ENCODE measurements around the gene NUAK2. TPM values are rescaled to one million over a fixed set of nuclear protein-coding genes. Genes with fewer than 3 reads are reported as not detected.
A peak's percentile ranks its signal among the peaks of the same experiment; 100 is the strongest.
"Not testable (repeated sequence)": the region's sequence is repeated elsewhere in the genome, so short reads cannot be mapped to it uniquely, and the experiment has no call there.

Gene NUAK2
- total RNA-seq = 1 to 10 TPM; 4.4 to 4.5 TPM

DNA sequence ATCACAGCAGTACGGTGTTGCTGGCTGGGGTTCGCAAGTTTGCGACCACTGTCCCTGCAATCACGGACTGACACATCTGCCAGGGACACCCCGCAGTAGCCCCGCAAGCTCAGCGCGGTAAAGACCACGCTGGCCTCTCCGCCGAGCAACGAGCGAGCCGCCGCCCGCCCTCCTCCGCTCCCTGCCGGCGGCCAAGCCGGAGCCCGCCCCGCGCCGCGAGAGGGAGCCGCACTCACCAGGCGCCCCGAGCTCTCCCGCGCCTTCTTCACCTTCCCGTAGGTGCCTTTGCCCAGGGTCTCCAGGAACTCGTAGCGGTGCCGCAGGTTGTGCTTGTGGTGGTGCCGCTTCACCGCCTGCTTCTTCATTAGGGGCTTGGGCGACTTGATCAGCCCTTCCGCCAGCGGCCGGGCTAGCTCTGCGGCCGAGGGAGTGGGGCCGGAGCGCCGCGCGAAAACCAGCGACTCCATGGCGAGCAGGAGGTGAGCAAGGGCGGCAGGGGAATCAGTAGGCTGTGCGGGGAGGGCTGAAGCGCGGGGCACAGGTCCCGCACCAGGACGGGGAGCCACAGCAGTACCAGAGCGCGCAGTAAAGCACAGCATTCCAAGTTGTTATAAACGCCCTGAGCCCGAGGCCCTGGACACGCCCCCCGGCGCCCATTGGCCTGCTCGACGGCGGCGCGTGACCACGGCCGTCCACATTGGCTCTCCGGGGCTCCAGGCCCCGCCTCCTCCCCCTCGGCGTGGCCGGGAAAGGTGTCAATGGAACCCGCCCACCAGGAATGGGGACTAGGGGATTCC, at the start of gene NUAK2:
Gene NUAK2 (minus strand): TSS at position 584 of the 797 bp plus-strand sequence. CDS start 117 bp downstream, at position 467.
- ChIA-PET CTCF (interaction anchor here (0.6 to 28.8 kb wide), 9 partner anchors 9 to 204 kb away, joined by 3 to 1370 read pairs (median 6); no protein-coding TSS in a partner anchor), POLR2A (interaction anchor here (0.7 to 3.2 kb wide), 5 partner anchors 32 to 48 kb away, joined by 3 to 24 read pairs (median 5); no protein-coding TSS in a partner anchor)
- Mint-ChIP-seq H3K27ac (peak within 1 kb of the TSS; percentile 72), H3K36me3 (no peaks in the 10 kb centered on the region), H3K4me3 (peak within 1 kb of the TSS; percentile 88), H3K27me3 (peaks cover 2% of the 10 kb centered on the region), H3K4me1 (ENCODE audit: low read depth) (peaks cover 60% of the 10 kb centered on the region), H3K9me3 (no peaks in the 10 kb centered on the region)
- DNase-seq = peak; percentile 89
- intact Hi-C loops (cut with micrococcal nuclease) = loop anchor here (1.0 kb wide), 2 partner anchors 36 to 48 kb away; no protein-coding TSS in a partner anchor

DNA sequence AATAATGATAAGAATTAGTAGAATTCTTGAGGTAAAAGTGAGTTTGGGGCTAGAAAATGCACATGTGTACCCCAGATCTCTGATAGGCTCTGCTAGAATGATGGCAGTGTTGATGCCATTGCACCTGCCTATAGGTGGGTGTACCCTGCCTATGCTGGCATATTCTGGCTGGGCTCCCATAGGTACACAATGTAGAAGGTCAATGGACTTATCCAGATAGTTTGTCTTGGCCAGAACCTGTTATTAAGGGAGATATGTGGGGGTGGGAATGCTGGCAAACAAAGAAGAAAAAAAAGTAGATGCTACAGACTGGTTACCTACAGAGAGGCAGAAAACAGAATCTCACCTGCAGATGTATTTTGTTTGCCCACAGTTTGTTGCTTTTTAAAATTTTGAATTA, 49.2 kb upstream of the NUAK2 start:
- intact Hi-C loops (cut with micrococcal nuclease) = no loop called here
- Mint-ChIP-seq H3K36me3 (no peaks in the 10 kb centered on the region), H3K27me3 (no peaks in the 10 kb centered on the region), H3K4me3 (no peak overlapping the region), H3K27ac (no peak overlapping the region), H3K9me3 (no peaks in the 10 kb centered on the region), H3K4me1 (ENCODE audit: low read depth) (peaks cover 18% of the 10 kb centered on the region)
- no peak for DNase-seq
- ChIA-PET POLR2A (no interaction called here), CTCF (interaction anchor here (0.6 kb wide), 1 partner anchor 116 kb away, joined by 6 read pairs; no protein-coding TSS in a partner anchor)

DNA sequence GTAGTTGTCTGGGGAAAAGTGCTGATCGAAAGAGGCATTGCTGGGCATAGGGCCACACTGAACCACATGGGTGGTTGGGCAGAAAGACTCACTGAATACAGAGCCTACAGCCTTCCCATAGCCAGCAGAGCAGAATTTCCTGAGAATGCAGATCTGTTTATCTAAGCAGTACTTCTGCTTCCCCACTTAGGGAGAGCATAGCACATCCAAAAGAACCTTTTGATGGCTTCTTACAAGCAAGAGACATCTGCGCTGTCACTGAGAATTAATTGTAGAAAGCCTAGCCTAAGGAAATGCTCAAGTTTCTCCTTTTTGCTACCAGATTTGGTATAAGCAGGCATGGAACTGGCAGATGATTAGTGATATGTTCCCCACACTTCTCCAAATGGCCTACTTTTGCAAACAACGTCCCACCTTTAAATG, 48.2 kb upstream of the NUAK2 start:
- Mint-ChIP-seq H3K9me3 (no peaks in the 10 kb centered on the region), H3K4me3 (no peak overlapping the region), H3K27me3 (peaks cover 2% of the 10 kb centered on the region), H3K27ac (no peak overlapping the region), H3K4me1 (ENCODE audit: low read depth) (peaks cover 14% of the 10 kb centered on the region), H3K36me3 (no peaks in the 10 kb centered on the region)
- POLR2A ChIA-PET = no interaction called here
- intact Hi-C loops (cut with micrococcal nuclease) = no loop called here
- CTCF ChIA-PET = interaction anchor here (0.6 kb wide), 1 partner anchor 164 kb away, joined by 3 read pairs; no protein-coding TSS in a partner anchor
- no peak for DNase-seq

DNA sequence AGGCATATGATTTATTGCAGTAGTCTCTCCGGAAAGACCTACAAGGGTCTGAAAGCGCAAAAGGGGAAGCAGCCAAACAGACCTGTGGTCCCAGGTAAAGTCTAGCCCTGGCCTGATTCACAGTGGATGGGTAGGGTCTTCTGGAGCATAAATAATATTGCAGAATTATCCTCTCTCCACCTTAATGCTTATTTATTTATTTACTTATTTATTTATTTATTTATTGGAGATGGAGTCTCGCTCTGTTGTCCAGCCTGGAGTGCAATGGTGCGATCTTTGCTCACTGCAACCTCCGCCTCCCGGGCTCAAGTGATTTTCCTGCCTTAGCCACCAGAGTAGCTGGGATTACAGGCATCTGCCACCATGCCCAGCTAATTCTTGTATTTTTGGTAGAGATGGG, 46.9 kb upstream of the NUAK2 start:
- POLR2A ChIA-PET = no interaction called here
- Mint-ChIP-seq H3K4me1 (ENCODE audit: low read depth) (peaks cover 1% of the 10 kb centered on the region), H3K36me3 (no peaks in the 10 kb centered on the region), H3K9me3 (no peaks in the 10 kb centered on the region), H3K27me3 (peaks cover 2% of the 10 kb centered on the region), H3K27ac (no peak overlapping the region), H3K4me3 (no peak overlapping the region)
- intact Hi-C loops (cut with micrococcal nuclease) = no loop called here
- no peak for DNase-seq
- CTCF ChIA-PET = interaction anchor here (1.0 kb wide), 1 partner anchor 14 kb away, joined by 3 read pairs; no protein-coding TSS in a partner anchor

DNA sequence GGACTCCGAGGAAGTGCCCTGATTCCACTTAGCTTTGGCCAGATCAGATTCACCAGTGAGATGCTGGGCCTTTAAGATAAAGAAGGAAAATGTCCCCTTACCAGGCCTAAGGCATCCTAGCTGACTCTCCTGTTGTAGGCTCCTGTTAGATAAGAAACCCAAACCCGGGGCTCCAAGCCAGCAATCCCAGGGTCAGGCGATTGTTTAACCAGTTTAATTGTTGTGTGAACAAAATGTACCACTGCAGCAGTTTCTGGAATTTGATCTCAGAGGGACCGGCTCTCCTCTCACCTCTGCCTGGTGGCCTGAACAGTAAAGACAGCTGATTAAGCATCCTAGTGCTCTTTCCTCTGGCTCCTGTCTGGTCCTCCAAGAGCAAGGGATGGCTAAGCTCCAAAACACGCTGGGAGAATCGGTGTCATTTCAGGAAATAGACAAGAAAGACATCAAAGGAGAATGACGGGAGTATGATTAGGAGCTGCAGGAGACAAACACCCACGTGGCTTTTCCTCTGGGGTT, 44.5 kb upstream of the NUAK2 start:
- no peak overlapping the region for H3K4me3 Mint-ChIP-seq
- CTCF ChIA-PET = interaction anchor here (0.8 to 1.6 kb wide), 3 partner anchors 12 to 119 kb away, joined by 3 to 4 read pairs (median 3); no protein-coding TSS in a partner anchor
- H3K9me3 Mint-ChIP-seq = no peaks in the 10 kb centered on the region
- H3K4me1 Mint-ChIP-seq (ENCODE audit: low read depth) = no peaks in the 10 kb centered on the region
- POLR2A ChIA-PET = no interaction called here
- H3K36me3 Mint-ChIP-seq = no peaks in the 10 kb centered on the region
- DNase-seq = no peak
- intact Hi-C loops (cut with micrococcal nuclease) = no loop called here
- no peak overlapping the region for H3K27ac Mint-ChIP-seq
- peaks cover 5% of the 10 kb centered on the region for H3K27me3 Mint-ChIP-seq

DNA sequence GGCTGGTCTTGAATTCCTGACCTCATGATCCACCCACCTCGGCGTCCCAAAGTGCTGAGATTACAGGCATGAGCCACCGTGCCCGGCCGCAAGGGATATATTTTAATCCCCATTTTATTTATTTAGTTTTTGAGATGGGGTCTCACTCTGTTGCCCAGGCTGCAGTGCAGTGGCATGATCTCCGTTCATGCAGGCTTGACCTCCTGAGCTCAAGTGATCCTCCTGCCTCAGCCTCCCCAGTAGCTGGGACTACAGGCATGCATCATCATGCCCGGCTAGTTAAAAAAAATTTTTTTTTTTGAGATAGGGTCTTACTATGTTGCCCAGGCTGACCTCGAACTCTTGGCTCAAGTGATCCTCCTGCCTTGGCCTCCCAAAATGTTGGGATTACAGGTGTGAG, 43.5 kb upstream of the NUAK2 start:
- H3K36me3 Mint-ChIP-seq; H3K27me3 Mint-ChIP-seq; DNase-seq; POLR2A ChIA-PET; H3K4me3 Mint-ChIP-seq; intact Hi-C loops (cut with micrococcal nuclease); H3K4me1 Mint-ChIP-seq (ENCODE audit: low read depth); H3K9me3 Mint-ChIP-seq; H3K27ac Mint-ChIP-seq: not testable (repeated sequence)
- CTCF ChIA-PET = interaction anchor here (0.7 to 1.3 kb wide), 2 partner anchors 11 to 253 kb away, joined by 3 to 4 read pairs; no protein-coding TSS in a partner anchor

DNA sequence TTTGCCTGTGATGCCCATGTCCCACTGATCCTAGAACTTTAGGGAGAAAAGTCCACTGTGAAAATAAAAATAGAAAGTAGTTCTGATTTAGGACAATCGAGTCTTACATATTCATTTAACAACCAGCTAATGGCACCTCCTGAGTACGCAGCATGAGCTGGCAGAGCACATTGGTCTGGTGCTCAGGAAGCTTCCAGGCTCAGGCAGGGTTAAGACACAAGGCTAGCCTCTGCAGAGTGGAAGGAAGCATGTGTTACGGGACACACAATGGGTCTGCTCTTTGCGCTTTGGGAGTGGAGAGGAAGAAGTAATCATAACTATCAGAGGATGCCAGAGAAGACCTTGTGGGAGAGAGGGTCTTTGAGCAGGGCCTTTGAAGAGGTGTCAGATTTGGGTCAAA, 39.3 kb upstream of the NUAK2 start:
- intact Hi-C loops (cut with micrococcal nuclease) = no loop called here
- no peaks in the 10 kb centered on the region for H3K36me3 Mint-ChIP-seq
- ChIA-PET POLR2A (no interaction called here), CTCF (interaction anchor here (2.5 kb wide), 1 partner anchor 124 kb away, joined by 9 read pairs; no protein-coding TSS in a partner anchor)
- H3K4me3 Mint-ChIP-seq = no peak overlapping the region
- H3K27ac Mint-ChIP-seq = no peak overlapping the region
- no peaks in the 10 kb centered on the region for H3K9me3 Mint-ChIP-seq
- peaks cover 20% of the 10 kb centered on the region for H3K27me3 Mint-ChIP-seq
- DNase-seq = no peak
- H3K4me1 Mint-ChIP-seq (ENCODE audit: low read depth) = no peaks in the 10 kb centered on the region

DNA sequence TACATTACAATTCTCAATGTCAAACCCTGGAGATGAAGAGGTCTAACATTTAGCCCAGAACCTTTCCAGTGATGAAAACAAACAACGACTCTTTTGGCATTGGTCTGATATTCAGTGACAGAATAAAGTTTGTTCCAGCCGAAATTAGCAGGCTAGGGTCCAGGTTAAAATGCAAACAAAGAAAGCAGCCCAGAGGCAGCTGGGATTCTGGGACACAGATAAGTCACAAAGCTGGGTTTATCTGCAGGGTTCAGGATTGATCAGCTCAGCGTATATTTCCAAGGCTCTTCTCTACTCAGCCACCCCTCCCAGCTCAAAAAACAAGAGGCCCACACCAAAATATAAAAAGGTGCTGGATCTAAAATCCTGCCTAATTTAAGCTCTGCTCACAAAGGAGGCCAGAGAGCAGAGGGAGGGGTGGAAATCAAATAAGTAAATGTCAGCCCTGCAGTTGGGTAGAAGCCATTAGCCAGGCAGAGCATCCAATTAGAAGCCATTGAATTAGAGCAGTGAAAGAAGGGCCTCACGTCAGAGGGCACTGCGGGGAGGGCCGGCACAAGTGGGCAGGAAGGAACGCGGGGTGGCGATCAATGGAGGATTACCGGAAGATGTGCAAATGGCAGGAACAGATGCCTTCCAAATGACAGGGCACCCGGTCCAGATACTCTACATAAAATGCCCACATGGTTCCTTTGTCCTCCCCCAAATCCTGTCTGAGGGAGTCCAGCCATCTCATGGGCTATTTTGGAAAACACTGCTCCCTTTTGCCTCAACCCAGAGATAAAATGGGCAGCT, 38.4 kb upstream of the NUAK2 start:
- intact Hi-C loops (cut with micrococcal nuclease) = no loop called here
- Mint-ChIP-seq H3K27ac (no peak overlapping the region), H3K36me3 (no peaks in the 10 kb centered on the region), H3K4me3 (no peak overlapping the region), H3K4me1 (ENCODE audit: low read depth) (no peaks in the 10 kb centered on the region), H3K9me3 (no peaks in the 10 kb centered on the region), H3K27me3 (peaks cover 18% of the 10 kb centered on the region)
- ChIA-PET CTCF (interaction anchor here (0.6 to 2.5 kb wide), 3 partner anchors 125 to 494 kb away, joined by 3 to 9 read pairs (median 4); no protein-coding TSS in a partner anchor), POLR2A (no interaction called here)
- DNase-seq = no peak

DNA sequence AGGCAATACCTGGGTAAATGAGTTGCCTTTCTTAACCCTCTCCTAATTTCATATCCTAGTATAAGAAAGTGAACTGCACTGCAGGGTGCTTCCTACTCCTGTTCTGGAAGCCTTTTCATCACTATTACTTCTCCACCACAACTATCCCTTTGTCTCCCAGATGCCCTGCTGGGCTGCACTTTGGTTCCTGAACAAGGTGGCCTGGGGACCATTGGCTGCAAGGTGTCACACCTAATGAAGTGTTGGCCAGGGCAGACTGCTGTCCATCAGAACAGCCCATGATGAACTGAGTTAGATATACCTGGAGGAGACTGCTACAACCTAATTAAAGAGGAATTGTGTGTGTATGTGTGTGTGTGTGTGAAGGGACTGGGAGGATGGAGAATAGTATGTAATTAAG, 37.0 kb upstream of the NUAK2 start:
- H3K4me3 Mint-ChIP-seq = no peak overlapping the region

DNA sequence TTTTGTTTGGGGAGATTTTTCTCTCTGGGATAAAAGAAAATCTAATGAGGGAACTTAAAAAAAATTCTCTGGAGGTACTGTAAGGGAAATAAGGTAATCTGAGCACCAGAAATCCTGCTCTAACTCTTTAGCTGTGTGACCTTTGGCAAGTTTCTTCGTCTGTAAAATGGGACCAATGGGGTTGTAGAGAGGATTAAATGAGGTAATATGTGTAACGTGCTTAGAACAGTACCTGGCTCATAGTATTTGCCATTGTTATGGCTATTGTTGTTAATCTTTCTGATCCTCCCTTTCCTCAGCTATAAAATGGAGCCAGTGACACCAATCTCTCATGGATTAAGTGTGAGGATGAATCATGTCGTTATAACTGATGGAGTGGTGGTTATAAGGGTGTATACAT, 36.0 kb upstream of the NUAK2 start:
- H3K4me3 Mint-ChIP-seq = no peak overlapping the region
- no peaks in the 10 kb centered on the region for H3K9me3 Mint-ChIP-seq
- intact Hi-C loops (cut with micrococcal nuclease) = no loop called here
- H3K27ac Mint-ChIP-seq = no peak overlapping the region
- DNase-seq = no peak
- peaks cover 18% of the 10 kb centered on the region for H3K27me3 Mint-ChIP-seq
- ChIA-PET POLR2A (no interaction called here), CTCF (interaction anchor here (1.3 to 2.7 kb wide), 3 partner anchors 84 to 167 kb away, joined by 3 to 14 read pairs (median 14); no protein-coding TSS in a partner anchor)
- no peaks in the 10 kb centered on the region for H3K4me1 Mint-ChIP-seq (ENCODE audit: low read depth)
- H3K36me3 Mint-ChIP-seq = no peaks in the 10 kb centered on the region

More for the DNA sequence above, 37.0 kb upstream of the NUAK2 start:
- ChIA-PET CTCF (interaction anchor here (0.8 to 2.5 kb wide), 4 partner anchors 85 to 130 kb away, joined by 3 to 9 read pairs (median 4); no protein-coding TSS in a partner anchor), POLR2A (no interaction called here)
- H3K27ac Mint-ChIP-seq = no peak overlapping the region
- H3K4me1 Mint-ChIP-seq (ENCODE audit: low read depth) = no peaks in the 10 kb centered on the region
- no peaks in the 10 kb centered on the region for H3K9me3 Mint-ChIP-seq
- H3K27me3 Mint-ChIP-seq = peaks cover 18% of the 10 kb centered on the region
- no peak for DNase-seq
- intact Hi-C loops (cut with micrococcal nuclease) = no loop called here
- no peaks in the 10 kb centered on the region for H3K36me3 Mint-ChIP-seq

DNA sequence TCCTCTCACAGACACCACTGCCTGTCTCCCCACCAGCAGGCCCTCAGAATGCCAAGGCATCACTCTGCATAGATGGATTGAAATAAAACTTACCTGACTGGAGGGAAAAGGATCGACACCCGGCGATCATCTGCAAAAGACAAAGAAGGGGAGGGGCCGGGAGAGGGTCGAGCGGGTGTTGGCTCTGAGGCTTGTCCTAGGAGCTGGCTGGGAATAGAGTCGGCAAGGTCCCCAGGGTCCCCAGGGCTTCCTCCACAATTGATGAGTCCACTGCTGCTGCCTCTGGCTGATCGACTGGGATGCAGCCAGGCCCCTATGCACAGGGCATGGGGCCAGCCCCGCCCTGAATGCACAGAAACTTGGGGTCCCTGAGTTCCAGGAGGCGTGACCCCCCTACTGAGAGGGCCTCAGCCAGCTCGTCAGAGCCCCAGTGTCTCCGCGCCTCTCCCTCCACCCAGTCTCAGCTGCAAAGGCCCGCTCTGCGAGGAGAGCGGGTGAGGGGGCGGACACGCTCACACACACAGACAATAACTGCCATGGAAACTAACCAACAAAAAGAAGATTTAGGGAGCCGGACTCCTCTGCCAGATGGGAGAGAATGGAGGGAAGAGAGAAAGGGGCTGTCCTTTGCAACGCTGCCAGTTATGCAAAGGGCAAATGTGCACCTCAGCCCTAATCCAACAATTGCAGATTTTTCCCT, 35.0 kb upstream of the NUAK2 start, which contains the start of gene KLHDC8A:
Gene KLHDC8A (minus strand): TSS at position 483 of the 700 bp plus-strand sequence. CDS start 13,318 bp downstream, outside the sequence.
- POLR2A ChIA-PET = no interaction called here
- Mint-ChIP-seq H3K4me3 (no peak within 1 kb of the TSS), H3K36me3 (no peaks in the 10 kb centered on the region), H3K4me1 (ENCODE audit: low read depth) (no peaks in the 10 kb centered on the region), H3K27me3 (peaks cover 15% of the 10 kb centered on the region), H3K9me3 (no peaks in the 10 kb centered on the region), H3K27ac (no peak within 1 kb of the TSS)
- CTCF ChIA-PET = interaction anchor here (0.5 to 2.7 kb wide), 6 partner anchors 74 to 777 kb away, joined by 3 to 14 read pairs (median 6); no protein-coding TSS in a partner anchor
- intact Hi-C loops (cut with micrococcal nuclease) = no loop called here
- DNase-seq = no peak
